HEK293T (cell line): ENCODE data around the gene SYT13.

Experiments used
- ARNT ChIP-seq: fragments of 450-650 bp; IDR thresholded peaks from 2 replicates; pipeline ENCODE4 v1.6.1; 2017; ENCODE audit warnings: mild to moderate bottlenecking
- BHLHE40 ChIP-seq: fragments of 450-650 bp; IDR thresholded peaks from 2 replicates; pipeline ENCODE4 v1.6.1; 2016; ENCODE audit warnings: mild to moderate bottlenecking, moderate library complexity, borderline replicate concordance
- CTBP1 ChIP-seq: fragments of 450-650 bp; IDR thresholded peaks from 2 replicates; pipeline ENCODE4 v1.6.1; 2016; ENCODE audit warnings: borderline replicate concordance
- FOXK2 ChIP-seq: fragments of 450-650 bp; IDR thresholded peaks from 2 replicates; pipeline ENCODE4 v1.6.1; 2016; ENCODE audit warnings: mild to moderate bottlenecking
- FOXM1 ChIP-seq: fragments of 450-650 bp; IDR thresholded peaks from 2 replicates; pipeline ENCODE4 v1.6.1; 2017; ENCODE audit warnings: mild to moderate bottlenecking, borderline replicate concordance
- L3MBTL2 ChIP-seq: fragments of 450-650 bp; conservative IDR thresholded peaks from 2 replicates; pipeline ENCODE4 v1.6.1; 2016; ENCODE audit warnings: mild to moderate bottlenecking
- LEF1 ChIP-seq: fragments of 450-650 bp; IDR thresholded peaks from 2 replicates; pipeline ENCODE4 v1.6.1; 2017; ENCODE audit warnings: mild to moderate bottlenecking, borderline replicate concordance
- NFRKB ChIP-seq: fragments of 450-650 bp; IDR thresholded peaks from 2 replicates; pipeline ENCODE4 v1.6.1; 2016; ENCODE audit warnings: mild to moderate bottlenecking, moderate library complexity
- PKNOX1 ChIP-seq: fragments of 450-650 bp; IDR thresholded peaks from 2 replicates; pipeline ENCODE4 v1.6.1; 2016
- SP1 ChIP-seq: fragments of 450-650 bp; IDR thresholded peaks from 2 replicates; pipeline ENCODE4 v1.6.1; 2017
- SUZ12 ChIP-seq: fragments of 450-650 bp; IDR thresholded peaks from 2 replicates; pipeline ENCODE4 v1.6.1; 2016; ENCODE audit warnings: mild to moderate bottlenecking

GRCh38 chr11:45204761-45205160, 81.4 kb downstream of the SYT13 start:
- TF ChIP-seq SP1 (no peak), FOXK2 (no peak), NFRKB (no peak), BHLHE40 (no peak), SUZ12 (no peak), CTBP1 (no peak), ARNT (no peak), FOXM1 (no peak), L3MBTL2 (no peak), PKNOX1 (no peak), LEF1 (no peak)
